HG02571 (cell line): Measurements from ENCODE around the gene KIF3C.
"Not testable (repeated sequence)": the region's sequence is repeated elsewhere in the genome, so short reads cannot be mapped to it uniquely, and the experiment has no call there.

Experiments
- ATAC-seq: cut with Tn5 transposase; IDR thresholded peaks from one replicate; pipeline ENCODE4 v1.9.1; 2021; ENCODE audit warnings: mild to moderate bottlenecking, moderate library complexity; ENCODE audit not compliant: unreplicated experiment

Gene KIF3C

DNA sequence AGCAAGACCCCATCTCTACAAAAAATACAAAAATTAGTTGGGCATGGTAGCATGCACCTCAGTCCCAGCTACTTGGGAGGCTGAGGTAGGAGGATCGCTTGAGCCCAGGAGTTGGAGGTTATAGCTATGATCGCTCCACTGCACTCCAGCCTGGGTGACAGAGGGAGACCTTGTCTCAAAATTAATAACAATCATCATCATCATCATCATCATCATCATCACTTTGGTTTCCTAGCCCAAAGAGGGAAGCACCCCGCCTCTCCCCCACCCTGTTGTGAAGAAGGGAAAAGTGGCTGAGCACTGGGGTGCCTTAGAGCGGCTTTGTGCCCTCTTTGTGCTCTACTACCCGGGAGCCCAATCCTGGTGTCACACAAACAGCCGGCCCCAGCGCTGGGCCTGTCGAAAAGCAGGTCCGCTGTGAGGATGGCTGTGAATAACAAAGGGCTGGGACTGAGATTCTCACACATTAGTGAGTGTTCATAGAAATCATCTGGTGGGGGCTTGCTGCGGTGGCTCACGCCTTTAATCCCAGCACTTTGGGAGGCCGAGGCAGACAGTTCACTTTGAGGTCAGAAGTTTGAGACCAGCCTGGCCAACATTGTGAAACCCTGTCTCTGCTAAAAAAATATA lies 61.4 kb downstream of the KIF3C start:
- no peak for ATAC-seq

DNA sequence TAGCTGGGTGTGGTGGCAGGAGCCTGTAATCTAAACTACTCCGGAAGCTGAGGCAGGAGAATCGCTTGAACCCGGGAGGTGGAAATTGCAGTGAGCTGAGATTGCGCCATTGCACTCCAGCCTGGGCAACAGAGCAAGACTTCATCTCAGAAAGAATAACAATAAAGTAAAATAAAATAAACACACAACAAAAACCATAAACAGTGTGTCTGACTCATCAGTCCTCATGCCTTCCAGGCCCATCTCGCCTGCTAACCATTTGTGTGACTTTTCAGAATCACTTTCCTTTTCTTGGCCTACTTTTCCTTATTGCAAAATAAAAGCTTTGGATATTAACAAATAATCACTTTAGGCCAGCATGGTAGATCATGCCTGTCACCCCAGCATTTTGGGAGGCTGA lies 62.0 kb downstream of the KIF3C start:
- no peak for ATAC-seq

DNA sequence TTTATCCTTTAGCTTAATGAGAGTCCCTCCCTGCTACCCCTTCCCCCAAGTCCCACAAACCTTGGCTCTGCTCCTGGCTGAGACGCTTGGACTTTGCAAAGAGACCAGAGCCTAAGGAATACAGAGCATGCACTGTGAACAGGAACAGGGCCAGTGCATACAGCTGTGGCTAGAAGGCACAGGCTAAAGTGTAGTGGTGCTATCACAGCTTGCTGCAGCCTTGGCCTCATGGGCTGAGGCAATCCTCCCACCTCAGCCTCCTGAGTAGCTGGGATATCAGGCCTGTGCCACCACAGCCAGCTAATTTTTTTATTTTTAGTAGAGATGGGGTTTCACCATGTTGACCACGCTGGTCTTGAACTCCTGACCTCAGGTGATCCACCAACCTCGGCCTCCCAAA lies 64.5 kb downstream of the KIF3C start:
- ATAC-seq = no peak

DNA sequence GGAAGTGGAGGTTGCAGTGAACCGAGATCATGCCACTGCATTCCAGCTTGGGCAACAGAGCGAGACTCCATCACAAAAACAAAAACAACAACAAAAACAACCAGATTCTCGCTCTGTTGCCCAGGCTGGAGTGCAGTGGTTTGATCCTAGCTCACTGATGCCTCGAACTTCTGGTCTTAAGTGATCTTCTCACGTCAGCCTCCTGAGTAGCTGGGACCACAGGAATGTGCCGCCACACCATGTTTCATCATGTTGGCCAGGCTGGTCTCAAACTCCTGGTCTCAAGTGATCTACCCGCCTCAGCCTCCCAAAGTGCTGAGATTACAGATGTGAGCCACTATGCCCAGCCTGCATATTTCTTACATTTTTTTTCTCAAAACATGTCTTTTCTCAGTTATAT lies 64.9 kb downstream of the KIF3C start:
- ATAC-seq = not testable (repeated sequence)

DNA sequence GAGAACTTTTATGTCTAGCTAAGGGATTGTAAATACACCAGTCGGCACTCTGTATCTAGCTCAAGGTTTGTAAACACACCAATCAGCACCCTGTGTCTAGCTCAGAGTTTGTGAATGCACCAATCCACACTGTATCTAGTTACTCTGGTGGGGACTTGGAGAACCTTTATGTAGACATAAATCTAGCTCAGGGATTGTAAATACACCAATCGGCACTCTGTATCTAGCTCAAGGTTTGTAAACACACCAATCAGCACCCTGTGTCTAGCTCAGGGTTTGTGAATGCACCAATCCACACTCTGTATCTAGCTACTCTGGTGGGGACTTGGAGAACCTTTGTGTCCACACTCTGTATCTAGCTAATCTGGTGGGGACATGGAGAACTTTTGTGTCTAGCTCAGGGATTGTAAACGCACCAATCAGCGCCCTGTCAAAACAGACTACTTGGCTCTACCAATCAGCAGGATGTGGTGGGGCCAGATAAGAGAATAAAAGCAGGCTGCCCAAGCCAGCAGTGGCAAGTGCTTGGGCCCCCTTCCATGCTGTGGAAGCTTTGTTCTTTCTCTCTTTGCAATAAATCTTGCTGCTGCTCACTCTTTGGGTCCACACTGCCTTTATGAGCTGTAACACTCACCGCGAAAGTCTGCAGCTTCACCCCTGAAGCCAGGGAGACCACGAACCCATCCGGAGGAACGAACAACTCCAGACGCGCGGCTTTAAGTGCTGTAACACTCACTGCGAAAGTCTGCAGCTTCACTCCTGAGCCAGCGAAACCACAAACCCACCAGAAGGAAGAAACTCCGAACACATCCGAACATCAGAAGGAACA lies 66.1 kb downstream of the KIF3C start:
- ATAC-seq = not testable (repeated sequence)

DNA sequence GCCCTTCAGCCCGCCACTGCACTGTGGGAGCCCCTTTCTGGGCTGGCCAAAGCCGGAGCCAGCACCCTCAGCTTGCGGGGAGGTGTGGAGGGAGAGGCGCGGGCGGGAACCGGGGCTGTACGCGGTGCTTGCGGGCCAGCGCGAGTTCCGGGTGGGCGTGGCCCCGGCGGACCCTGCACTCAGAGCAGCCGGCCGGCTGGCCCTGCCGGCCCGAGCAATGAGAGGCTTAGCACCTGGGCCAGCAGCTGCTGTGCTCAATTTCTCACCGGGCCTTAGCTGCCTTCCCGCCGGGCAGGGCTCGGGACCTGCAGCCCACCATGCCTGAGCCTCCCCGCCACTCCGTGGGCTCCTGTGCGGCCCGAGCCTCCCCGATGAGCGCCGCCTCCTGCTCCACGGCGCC lies 66.9 kb downstream of the KIF3C start:
- ATAC-seq = not testable (repeated sequence)

DNA sequence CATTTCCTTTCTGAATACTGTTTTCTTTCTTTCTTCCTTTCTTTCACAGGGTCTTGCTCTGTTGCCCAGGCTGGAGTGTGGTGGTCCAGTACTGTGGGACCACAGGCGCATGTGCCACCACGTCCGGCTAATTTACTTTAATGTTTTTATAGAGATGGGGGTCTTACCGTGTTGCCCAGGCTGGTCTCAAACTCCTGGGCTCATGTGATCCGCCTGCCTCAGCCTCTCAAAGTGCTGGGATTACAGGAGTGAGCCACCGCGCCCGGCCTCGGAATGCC lies 68.7 kb downstream of the KIF3C start:
- not testable (repeated sequence) for ATAC-seq

DNA sequence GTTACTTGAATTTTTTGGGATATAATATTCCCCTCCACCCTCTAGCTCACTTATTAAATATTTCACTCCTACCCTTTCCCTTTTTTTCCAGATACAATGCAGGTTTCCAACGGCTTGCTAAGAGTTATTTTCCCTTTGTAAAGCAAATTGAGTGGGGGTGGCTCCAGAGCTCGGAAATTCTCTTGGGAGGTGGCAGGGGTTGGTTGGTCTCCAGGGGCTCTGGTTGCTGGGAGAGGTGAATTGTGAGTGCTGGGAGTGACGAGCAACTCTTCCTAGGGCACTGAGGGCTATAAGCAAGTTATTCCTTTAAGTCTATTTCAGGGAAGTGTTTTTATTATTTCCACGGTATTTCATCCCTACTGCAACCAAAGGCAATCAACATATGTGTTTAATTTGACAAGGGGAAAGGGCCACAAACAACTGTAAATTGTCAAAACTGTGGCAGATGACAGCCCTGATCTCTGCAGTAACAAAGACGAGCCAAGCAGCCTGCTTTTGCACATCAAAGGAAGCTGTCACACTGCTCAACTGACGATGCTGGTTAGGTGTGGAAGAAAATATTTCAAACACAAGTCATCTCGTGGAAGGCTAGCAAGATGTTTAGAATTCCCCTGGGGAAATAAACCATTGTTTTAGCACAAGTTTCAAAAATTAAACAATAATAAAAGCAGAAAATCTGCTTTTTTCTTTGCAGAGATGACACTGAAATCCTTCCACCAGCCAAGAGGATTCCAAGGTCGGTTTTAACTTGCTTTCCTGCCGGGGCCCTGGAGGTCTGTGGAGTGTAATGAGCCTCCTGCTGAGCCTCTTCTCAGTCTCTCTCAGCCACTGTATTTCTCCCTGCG lies 69.2 kb downstream of the KIF3C start:
- no peak for ATAC-seq

DNA sequence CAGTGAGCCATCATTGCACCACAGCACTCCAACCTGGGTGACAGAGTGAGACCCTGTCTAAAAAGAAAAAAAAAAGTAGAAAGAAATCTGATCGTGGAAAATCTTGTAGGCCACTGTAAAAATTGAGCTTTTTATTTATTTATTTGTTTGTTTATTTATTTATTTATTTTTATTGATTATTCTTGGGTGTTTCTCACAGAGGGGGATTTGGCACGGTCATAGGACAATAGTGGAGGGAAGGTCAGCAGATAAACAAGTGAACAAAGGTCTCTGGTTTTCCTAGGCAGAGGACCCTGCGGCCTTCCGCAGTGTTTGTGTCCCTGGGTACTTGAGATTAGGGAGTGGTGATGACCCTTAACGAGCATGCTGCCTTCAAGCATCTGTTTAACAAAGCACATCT lies 72.7 kb downstream of the KIF3C start:
- ATAC-seq = not testable (repeated sequence)

DNA sequence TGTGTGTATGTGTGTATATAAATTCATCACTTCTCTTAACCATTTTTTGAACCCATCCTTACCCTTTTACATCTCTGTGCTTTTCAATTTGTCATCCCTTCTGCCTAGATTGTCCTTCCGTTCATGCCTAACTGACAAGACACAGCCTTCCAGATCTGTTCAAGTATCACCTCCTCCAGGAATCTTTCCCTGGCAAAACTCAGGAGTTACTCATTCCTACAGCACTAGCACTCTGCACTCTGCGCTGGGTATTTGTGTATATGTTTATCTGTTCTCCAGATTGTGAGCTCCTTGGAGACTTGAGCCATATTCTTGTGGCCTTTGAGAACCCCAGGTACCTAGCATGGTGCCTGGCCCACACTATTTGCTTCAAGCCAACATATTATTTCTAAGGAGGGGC lies 77.2 kb downstream of the KIF3C start:
- ATAC-seq = no peak

DNA sequence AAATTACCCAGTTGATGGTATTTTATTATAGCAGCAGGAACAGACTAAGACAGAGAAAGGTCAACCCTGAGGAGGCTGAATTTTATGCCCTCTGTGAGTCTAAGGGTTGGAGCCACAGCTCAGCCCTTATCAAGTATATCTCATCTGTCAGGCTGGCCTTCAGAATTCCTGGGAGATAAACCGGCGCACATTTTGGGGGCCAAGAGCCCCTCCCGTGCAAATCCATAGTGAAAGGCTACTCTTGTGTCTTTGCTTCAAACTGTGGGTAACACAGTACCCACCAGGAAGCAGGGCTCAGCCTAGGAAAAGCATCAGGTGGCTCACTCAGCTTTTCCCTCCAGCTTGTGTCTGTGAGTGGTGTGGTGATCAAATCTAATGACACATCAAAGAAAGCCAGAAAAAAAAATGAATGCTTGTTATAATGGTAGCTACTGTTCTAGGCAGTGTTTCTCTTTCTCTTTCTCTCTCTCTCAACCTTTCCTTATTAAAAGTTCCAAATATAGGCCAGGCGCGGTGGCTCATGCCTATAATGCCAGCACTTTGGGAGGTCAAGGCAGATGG lies 79.0 kb downstream of the KIF3C start:
- ATAC-seq = no peak

DNA sequence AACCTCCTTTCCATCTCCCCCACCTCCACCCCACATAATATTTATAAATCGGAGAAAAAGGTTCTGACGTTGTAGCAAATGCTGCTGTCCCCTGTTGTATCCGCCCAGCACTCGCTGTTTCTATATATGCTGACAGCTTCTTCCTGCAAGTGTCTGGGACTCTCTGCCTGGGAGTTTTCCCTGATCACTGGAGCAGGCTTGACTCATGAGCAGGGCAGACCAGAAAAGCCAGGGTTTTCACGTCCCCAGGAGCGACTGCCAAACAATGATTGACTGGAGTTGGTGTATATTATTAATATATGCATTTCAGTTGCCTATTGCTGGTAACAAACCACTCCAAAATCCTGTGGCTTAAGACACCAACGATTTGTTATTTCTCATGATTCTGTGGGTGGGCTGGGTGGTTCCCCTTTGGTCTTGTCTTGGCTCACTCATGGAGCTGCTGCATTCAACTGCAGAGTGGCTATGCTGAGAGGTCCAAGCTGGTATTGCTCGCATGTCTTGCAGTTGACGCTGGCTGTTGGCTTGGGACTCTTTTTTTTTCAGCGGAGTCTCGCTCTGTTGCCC lies 82.8 kb downstream of the KIF3C start:
- ATAC-seq = no peak

DNA sequence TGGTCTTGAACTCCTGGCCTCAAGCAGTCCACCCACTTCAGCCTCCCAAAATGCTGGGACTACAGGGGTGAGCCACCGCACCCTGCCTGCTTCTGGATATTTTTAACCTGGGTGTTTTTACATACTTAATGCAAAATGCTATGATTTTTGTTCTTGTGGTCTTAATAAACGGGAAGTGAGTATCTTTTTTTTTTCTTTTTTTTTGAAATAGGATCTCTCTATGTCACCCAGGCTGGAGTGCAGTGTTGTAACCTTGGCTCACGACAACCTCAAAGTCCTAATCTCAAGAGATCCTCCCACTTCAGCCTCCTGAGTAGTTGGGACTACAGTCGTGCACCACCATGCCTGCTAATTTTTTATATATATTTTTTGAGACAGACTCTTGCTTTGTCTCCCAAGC lies 84.8 kb downstream of the KIF3C start:
- no peak for ATAC-seq

DNA sequence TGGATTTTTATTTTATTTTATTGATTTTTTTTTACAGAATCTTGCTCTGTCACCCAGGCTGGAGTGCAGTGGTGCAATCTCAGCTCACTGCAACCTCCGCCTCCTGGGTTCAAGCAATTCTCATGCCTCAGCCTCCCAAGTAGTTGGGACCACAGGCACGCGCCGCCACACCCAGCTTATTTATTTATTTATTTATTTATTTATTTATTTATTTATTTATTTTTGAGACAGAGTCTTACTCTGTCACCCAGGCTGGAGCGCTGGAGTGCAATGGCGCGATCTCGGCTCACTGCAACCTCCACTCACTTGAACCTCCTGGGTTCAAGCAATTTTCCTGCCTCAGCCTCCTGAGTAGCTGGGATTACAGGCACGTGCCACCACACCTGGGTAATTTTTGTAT lies 86.0 kb downstream of the KIF3C start:
- not testable (repeated sequence) for ATAC-seq

DNA sequence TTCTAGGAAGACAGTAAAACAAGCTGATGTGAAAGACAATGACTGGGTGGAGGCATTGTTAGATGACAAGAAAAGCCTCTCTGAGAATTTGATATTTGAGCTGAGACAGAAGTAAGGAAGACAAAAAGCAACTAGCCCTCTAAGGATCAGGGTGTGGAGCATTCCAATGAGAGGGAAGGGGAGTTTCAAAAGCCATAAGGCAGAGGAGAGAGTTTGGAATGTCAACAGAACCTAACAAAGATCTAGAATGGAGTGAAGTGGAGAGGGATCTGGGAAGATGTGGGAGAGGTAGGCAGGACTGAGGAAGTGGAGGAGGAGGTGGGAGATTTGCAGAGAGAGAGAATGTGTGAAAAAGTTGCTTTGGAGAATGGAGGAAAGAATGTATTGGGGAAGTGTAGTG lies 86.7 kb downstream of the KIF3C start:
- no peak for ATAC-seq

DNA sequence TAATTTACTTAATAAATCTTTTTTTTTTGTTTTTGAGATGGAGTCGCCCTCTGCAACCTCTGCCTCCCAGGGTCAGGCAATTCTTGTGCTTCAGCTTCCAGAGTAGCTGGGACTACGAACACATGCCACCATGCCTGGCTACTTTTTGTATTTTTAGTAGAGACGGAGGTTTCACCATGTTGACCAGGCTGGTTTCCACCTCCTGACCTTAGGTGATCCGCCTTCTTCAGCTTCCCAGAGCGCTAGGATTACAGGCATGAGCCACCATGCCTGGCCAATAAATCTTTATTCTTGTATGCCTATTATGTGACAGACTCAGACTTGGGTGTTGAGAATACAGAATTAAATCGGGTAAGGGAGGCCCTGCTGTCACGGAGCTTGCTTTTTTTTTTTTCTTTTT lies 87.3 kb downstream of the KIF3C start:
- ATAC-seq = no peak

DNA sequence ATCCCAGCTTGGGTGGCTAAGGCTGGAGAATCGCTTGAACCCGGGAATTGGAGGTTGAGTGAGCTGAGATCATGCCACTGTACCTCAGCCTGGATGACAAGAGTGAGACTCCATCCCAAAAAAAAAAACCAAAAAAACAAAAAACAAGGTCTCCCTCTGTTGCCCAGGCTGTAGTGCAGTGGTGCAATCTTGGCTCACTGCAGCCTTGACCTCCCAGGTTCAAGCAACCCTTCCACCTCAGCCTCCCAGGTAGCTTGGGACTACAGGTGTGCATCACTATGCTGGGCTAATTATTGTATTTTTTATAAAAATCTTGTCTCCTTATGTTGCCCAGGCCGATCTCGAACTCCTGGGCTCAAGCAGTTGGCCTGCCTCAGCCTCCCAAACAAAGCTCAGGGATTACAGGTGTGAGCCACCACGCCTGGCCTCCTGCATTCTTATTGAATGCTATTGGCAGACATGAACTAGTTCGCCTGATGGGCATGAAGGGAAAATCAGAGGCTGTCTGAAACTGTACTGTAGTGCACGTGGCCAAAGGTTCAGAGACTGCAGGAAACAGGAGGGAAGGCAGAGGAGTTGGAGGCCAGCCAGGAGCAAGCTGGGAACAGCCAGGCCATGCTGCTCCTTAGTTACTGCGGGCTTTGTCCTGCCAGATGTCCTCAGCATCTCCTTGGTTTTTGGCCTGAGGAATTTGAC lies 88.0 kb downstream of the KIF3C start:
- ATAC-seq = no peak

DNA sequence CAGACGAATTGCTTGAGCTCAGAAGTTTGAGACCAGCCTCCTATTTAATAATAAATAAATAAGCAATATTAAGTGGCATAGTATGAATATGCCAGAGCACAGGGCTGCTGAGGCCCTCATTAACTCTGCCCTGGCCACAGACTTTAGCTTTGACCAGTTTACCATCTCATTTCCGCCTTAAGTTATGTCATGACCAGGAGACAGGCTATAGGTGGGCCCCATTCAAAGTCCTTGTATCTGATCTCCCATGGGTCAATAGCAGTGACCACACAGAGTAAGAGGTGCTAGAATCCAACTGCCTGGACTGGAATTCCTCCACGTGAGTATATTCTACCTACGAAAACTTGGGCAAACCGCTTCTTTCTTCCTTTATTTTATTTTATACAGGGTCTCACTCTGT lies 90.6 kb downstream of the KIF3C start:
- ATAC-seq = no peak

DNA sequence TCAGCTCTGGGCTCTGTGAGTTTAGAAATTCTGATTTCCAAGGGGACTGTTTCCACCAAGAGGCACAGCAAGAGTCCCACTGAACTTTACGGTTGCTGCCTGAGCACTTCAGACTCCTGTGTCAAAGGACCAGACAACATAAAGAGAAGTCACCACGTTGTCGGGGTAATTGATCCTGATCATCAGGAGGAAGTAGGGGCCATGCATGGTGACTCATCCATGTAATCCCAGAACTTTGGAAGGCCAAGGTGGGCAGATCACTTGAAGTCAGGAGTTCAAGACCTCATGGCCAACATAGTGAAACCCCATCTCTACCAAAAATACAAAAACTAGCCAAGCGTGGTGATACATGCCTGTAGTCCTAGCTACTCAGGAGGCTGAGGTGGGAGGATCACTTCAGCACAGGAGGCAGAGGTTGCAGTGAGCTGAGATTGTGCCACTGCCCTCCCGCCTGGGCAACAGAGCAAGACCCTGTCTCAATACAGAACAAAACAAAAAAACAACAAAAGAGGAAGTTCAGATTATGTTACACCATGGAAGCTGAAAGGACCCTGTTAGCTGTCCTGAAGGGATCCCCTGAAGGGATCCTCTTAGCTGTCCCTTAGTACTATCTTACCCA lies 94.6 kb downstream of the KIF3C start:
- ATAC-seq = no peak

DNA sequence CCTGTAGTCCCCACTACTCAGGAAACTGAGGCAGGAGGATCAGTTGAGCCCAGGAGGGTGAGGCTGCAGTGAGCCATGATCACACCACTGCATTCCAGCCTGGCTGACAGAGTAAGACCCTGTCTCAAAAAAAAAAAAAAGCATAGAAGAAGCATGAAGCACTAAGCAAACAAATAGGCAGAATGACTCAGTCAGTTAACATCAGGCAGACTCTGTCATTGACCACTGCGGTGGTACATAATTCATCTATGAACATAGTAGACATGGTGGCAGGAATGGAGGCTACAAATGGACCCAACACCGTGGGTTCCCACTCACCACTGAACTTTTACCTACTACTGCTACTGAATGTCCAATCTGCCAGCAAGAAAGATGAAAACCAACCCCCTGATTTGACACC lies 96.4 kb downstream of the KIF3C start:
- no peak for ATAC-seq
